Stimulated activated CD8-positive, alpha-beta memory T cell treated with anti-CD3 and anti-CD28 coated beads, Interleukin-4, amount 100 ng/mL, for 24 hours (primary cell): ENCODE data around the gene NSMCE1.

Source experiments
- DNase-seq: peaks from one replicate; pipeline ENCODE4 v3.0.0-alpha.2; 2020; ENCODE audit warnings: low read depth

NSMCE1 gene

GRCh38 chr16:27191352-27191924 lies 77.1 kb downstream of the NSMCE1 start:
- no peak for DNase-seq

- no peak for DNase-seq
Observed at GRCh38 chr16:27190316-27190871, 78.2 kb downstream of the NSMCE1 start.

GRCh38 chr16:27189335-27189972 lies 79.1 kb downstream of the NSMCE1 start:
- no peak for DNase-seq

- no peak for DNase-seq
Observed at GRCh38 chr16:27188633-27189032, 79.9 kb downstream of the NSMCE1 start.

- no peak for DNase-seq
Observed at GRCh38 chr16:27185776-27186130, 82.8 kb downstream of the NSMCE1 start.

GRCh38 chr16:27182906-27183405 lies 85.6 kb downstream of the NSMCE1 start:
- no peak for DNase-seq

GRCh38 chr16:27181019-27181790 lies 87.4 kb downstream of the NSMCE1 start:
- DNase-seq: no peak

- peak; percentile 74 for DNase-seq
Observed at GRCh38 chr16:27179500-27180072, 89.0 kb downstream of the NSMCE1 start.

GRCh38 chr16:27177031-27177774 lies 91.4 kb downstream of the NSMCE1 start:
- DNase-seq: no peak

- DNase-seq: no peak
Observed at GRCh38 chr16:27175888-27176287, 92.7 kb downstream of the NSMCE1 start.
